Measurements from ENCODE around the gene ZNF839.

ZNF839 gene

DNA sequence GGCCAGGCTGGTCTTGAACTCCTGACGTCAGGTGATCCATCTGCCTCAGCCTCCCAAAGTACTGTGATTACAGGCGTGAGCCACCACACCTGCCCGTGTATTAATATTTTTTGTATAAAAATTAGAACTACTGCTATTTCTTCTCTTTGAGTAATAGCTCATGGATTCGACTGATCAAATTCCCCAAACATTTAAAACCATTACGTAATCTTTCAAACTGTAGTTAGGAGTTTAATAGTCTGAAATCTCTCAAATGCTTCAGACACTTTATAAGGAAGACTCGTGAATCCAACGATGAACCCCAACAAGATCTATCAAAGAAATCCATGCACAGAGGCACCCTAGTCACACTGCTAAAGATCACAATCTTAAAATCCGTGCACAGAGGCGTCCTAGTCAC, 59.3 kb downstream of the ZNF839 start:
- TF ChIP-seq ZFP3 (CRISPR knock-in tag; IDR thresholded peaks at IDR 0.05) = no peak
- no peak for TF ChIP-seq PPARA (CRISPR knock-in tag; IDR thresholded peaks at IDR 0.05; ENCODE audit: borderline replicate concordance)
- TF ChIP-seq ARNTL (CRISPR knock-in tag; IDR thresholded peaks at IDR 0.05; ENCODE audit: borderline replicate concordance, low read depth) = no peak
- no peak for TF ChIP-seq SNAI2 (CRISPR knock-in tag; IDR thresholded peaks at IDR 0.05)
- TF ChIP-seq TCF4 (CRISPR knock-in tag; IDR thresholded peaks at IDR 0.05; ENCODE audit: borderline replicate concordance) = no peak
- no peak for TF ChIP-seq GLIS3 (CRISPR knock-in tag; IDR thresholded peaks at IDR 0.05)
- no peak for ATAC-seq

DNA sequence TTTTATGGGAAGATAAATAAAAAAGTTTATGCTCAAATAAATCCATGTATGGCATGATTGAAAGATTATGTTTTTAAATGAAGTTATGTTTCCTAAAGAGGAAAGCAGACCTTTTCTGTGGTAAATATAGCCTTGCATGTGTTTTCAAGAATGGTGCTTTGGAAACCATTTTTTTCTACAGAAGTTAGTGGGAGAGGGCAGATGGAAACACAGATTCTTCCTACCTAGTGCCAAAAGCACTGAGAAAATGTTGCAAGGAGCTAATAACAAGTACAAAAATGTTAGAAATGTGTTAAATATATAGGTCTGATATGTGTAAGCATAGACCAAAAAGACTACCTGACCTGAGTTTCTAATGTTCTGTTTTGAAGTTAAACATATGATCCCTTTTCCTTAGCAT, 67.5 kb downstream of the ZNF839 start:
- ATAC-seq = no peak
- no peak for TF ChIP-seq ZFP30 (CRISPR knock-in tag; IDR thresholded peaks at IDR 0.05)
- no peak for TF ChIP-seq RARB (CRISPR knock-in tag; IDR thresholded peaks at IDR 0.05)
- TF ChIP-seq ZFP3 (CRISPR knock-in tag; IDR thresholded peaks at IDR 0.05) = no peak
- no peak for TF ChIP-seq BACH2 (CRISPR knock-in tag; IDR thresholded peaks at IDR 0.05; ENCODE audit: borderline replicate concordance)
- TF ChIP-seq ZNF70 (CRISPR knock-in tag; IDR thresholded peaks at IDR 0.05) = no peak

DNA sequence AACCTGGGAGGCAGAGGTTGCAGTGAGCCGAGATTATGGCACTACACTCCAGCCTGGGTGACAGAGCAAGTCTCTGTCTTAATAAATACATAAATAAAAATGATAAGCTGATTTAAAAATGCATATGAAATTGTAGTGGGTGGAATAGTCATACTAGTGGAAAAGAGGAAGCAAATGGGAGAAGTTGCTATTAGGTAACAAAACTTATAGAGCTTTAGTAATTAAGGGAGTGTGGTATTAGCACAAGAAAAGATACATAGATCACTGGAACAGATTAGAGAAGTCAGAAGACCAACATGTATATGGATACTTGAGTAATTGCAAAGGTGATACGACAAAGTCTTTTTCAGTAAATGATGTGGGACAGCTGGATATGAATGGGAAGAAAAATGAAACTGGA, 69.7 kb downstream of the ZNF839 start:
- no peak for TF ChIP-seq ZNF565 (CRISPR knock-in tag; conservative IDR thresholded peaks at IDR 0.05; ENCODE audit: low read depth)
- TF ChIP-seq TOX (CRISPR knock-in tag; IDR thresholded peaks at IDR 0.05; ENCODE audit: borderline replicate concordance) = no peak
- no peak for TF ChIP-seq ARNTL (CRISPR knock-in tag; IDR thresholded peaks at IDR 0.05; ENCODE audit: borderline replicate concordance, low read depth)
- TF ChIP-seq OSR1 (CRISPR knock-in tag; IDR thresholded peaks at IDR 0.05) = no peak
- TF ChIP-seq ZNF8 (CRISPR knock-in tag; IDR thresholded peaks at IDR 0.05) = no peak
- TF ChIP-seq, protein P1, sequence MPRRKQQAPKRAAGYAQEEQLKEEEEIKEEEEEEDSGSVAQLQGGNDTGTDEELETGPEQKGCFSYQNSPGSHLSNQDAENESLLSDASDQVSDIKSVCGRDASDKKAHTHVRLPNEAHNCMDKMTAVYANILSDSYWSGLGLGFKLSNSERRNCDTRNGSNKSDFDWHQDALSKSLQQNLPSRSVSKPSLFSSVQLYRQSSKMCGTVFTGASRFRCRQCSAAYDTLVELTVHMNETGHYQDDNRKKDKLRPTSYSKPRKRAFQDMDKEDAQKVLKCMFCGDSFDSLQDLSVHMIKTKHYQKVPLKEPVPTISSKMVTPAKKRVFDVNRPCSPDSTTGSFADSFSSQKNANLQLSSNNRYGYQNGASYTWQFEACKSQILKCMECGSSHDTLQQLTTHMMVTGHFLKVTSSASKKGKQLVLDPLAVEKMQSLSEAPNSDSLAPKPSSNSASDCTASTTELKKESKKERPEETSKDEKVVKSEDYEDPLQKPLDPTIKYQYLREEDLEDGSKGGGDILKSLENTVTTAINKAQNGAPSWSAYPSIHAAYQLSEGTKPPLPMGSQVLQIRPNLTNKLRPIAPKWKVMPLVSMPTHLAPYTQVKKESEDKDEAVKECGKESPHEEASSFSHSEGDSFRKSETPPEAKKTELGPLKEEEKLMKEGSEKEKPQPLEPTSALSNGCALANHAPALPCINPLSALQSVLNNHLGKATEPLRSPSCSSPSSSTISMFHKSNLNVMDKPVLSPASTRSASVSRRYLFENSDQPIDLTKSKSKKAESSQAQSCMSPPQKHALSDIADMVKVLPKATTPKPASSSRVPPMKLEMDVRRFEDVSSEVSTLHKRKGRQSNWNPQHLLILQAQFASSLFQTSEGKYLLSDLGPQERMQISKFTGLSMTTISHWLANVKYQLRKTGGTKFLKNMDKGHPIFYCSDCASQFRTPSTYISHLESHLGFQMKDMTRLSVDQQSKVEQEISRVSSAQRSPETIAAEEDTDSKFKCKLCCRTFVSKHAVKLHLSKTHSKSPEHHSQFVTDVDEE (CRISPR knock-in tag; IDR thresholded peaks at IDR 0.05) = no peak
- TF ChIP-seq TCF4 (CRISPR knock-in tag; IDR thresholded peaks at IDR 0.05; ENCODE audit: borderline replicate concordance) = no peak
- TF ChIP-seq RARB (CRISPR knock-in tag; IDR thresholded peaks at IDR 0.05) = no peak
- no peak for TF ChIP-seq CSDC2 (CRISPR knock-in tag; IDR thresholded peaks at IDR 0.05)
- no peak for TF ChIP-seq ZFP30 (CRISPR knock-in tag; IDR thresholded peaks at IDR 0.05)
- TF ChIP-seq ZNF70 (CRISPR knock-in tag; IDR thresholded peaks at IDR 0.05) = no peak
- no peak for TF ChIP-seq BACH2 (CRISPR knock-in tag; IDR thresholded peaks at IDR 0.05; ENCODE audit: borderline replicate concordance)
- ATAC-seq = no peak

DNA sequence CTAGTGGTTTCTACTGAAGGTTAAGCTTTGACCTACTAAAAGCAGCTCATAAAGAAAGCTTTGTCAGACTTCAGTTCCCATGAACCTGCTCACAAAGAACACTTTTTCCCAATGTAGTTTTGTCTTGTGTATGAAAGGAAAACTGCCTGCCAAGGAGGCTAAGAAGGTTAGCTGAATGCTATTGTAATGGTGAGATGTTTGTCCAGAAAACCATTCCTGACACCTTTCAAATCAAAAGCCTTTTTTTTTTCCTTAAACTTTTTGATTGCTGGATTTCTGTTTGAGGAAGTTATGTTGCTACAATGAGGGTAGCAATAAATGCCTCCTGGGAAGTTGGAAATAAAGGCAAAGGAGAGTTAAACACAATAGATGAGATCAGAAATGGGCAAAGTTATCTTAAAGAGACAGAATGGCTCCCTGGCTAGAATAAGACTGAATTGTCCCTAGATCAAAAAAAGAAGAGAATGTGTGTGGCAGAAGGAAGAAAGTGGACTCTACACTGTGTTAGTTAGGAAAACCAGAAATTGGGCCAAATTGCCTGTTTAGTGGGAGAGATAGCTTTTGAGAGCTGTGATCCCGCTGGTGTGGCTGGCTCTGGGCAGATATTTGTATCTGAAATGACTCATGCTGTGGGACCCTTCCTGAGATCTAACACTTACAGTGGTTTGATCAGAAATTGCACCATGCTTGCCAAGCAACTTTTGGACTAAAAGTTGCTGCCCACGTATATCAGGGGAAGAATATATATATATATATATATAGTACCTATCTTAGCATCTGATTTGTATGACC, 70.7 kb downstream of the ZNF839 start:
- no peak for TF ChIP-seq OSR1 (CRISPR knock-in tag; IDR thresholded peaks at IDR 0.05)
- no peak for TF ChIP-seq BACH2 (CRISPR knock-in tag; IDR thresholded peaks at IDR 0.05; ENCODE audit: borderline replicate concordance)
- no peak for TF ChIP-seq ARNTL (CRISPR knock-in tag; IDR thresholded peaks at IDR 0.05; ENCODE audit: borderline replicate concordance, low read depth)
- TF ChIP-seq, protein P2, sequence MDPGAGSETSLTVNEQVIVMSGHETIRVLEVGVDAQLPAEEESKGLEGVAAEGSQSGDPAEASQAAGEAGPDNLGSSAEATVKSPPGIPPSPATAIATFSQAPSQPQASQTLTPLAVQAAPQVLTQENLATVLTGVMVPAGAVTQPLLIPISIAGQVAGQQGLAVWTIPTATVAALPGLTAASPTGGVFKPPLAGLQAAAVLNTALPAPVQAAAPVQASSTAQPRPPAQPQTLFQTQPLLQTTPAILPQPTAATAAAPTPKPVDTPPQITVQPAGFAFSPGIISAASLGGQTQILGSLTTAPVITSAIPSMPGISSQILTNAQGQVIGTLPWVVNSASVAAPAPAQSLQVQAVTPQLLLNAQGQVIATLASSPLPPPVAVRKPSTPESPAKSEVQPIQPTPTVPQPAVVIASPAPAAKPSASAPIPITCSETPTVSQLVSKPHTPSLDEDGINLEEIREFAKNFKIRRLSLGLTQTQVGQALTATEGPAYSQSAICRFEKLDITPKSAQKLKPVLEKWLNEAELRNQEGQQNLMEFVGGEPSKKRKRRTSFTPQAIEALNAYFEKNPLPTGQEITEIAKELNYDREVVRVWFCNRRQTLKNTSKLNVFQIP (CRISPR knock-in tag; IDR thresholded peaks at IDR 0.05; ENCODE audit: borderline replicate concordance, low read depth) = no peak
- no peak for TF ChIP-seq ESRRG (CRISPR knock-in tag; IDR thresholded peaks at IDR 0.05)
- no peak for TF ChIP-seq TOX (CRISPR knock-in tag; IDR thresholded peaks at IDR 0.05; ENCODE audit: borderline replicate concordance)
- no peak for TF ChIP-seq ZFP30 (CRISPR knock-in tag; IDR thresholded peaks at IDR 0.05)
- TF ChIP-seq, protein P3, sequence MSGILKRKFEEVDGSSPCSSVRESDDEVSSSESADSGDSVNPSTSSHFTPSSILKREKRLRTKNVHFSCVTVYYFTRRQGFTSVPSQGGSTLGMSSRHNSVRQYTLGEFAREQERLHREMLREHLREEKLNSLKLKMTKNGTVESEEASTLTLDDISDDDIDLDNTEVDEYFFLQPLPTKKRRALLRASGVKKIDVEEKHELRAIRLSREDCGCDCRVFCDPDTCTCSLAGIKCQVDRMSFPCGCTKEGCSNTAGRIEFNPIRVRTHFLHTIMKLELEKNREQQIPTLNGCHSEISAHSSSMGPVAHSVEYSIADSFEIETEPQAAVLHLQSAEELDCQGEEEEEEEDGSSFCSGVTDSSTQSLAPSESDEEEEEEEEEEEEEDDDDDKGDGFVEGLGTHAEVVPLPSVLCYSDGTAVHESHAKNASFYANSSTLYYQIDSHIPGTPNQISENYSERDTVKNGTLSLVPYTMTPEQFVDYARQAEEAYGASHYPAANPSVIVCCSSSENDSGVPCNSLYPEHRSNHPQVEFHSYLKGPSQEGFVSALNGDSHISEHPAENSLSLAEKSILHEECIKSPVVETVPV (CRISPR knock-in tag; IDR thresholded peaks at IDR 0.05) = no peak
- TF ChIP-seq, protein P4, sequence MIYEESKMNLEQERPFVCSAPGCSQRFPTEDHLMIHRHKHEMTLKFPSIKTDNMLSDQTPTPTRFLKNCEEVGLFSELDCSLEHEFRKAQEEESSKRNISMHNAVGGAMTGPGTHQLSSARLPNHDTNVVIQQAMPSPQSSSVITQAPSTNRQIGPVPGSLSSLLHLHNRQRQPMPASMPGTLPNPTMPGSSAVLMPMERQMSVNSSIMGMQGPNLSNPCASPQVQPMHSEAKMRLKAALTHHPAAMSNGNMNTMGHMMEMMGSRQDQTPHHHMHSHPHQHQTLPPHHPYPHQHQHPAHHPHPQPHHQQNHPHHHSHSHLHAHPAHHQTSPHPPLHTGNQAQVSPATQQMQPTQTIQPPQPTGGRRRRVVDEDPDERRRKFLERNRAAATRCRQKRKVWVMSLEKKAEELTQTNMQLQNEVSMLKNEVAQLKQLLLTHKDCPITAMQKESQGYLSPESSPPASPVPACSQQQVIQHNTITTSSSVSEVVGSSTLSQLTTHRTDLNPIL (CRISPR knock-in tag; IDR thresholded peaks at IDR 0.05; ENCODE audit: low read depth) = no peak
- TF ChIP-seq ISL1 (CRISPR knock-in tag; IDR thresholded peaks at IDR 0.05) = no peak
- no peak for ATAC-seq
